GM19023 (cell line): ENCODE data around the gene SNAI3.

Experiments used
- ATAC-seq: cut with Tn5 transposase; IDR thresholded peaks from one replicate; pipeline ENCODE4 v1.9.1; 2021; ENCODE audit warnings: mild to moderate bottlenecking, moderate library complexity; ENCODE audit not compliant: unreplicated experiment

Gene SNAI3

GRCh38 chr16:88691924-88692560 is 5.7 kb upstream of the SNAI3 start:
- ATAC-seq, result no peak

DNA sequence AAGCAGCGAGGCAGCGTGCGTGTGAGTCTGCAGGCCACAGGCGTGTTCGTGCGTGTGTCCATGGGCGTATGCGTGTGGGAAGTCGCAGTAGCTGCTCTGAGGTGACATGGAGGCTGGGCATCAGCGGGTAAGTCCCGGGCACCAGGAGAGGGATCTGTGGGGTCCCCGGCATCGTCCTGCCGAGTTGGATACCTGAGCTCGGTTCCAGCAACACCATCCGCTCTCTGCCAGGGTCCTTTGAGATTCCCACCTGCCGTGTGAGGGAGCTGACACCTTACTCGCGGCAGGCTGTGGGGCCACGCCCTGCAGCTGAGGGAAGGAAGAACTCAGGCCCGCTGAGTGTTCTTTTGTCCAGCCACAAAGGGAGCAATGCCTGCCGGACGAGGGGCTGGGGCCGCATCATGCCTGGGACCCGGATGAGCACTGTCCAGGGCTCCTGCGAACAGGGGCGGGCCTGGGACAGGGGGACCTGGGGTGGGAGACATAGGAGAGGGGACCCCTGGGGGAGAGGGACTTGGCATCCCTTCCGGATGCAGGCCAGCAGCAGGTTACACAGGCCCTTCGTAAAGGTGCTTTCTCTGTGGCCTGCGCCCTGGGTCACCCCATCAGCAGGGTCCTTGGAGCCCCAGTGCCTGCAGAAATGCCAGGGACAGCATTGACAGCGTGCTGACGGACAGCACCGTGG is 5.0 kb upstream of the SNAI3 start:
- no peak for ATAC-seq

GRCh38 chr16:88690341-88691128 is 4.2 kb upstream of the SNAI3 start:
- no peak for ATAC-seq

DNA sequence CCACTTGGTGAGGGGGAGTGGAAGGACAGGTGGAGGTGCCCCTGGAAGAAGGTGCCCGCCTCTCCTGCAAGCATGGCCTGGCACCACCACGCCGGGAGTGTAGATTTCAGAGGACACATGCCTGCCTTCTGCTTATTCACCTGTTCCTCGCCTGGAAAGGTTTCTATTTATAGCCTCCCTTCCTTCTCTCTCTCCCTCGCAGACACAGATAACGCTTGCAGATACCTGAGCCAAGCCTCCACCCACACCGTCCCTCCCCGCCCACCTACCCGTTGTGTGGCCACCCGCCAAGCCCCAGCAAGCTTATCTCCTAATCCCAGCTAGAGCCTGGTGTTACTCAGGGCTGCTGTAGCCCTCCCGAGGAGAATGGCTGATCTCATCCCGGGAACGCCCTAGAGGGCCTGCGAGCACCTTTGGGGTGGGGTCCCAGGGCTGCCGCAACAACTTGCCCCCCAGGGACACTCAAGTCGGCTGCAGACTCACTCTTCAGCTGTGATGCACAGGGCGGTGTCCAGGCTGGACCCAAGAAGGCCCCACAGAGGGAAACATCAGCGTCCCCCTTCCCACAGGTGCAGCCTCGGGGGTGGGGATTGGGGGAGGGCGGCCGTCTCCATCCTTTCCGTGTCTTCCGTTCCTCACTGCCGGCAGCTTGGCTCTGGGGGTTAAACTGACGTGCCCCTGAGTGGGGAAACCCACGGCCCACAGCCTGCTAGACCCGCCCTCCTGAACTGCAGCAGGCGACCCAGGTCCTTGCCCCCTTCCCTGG is 1.9 kb upstream of the SNAI3 start:
- ATAC-seq, result no peak

GRCh38 chr16:88687676-88688012 is 1.3 kb upstream of the SNAI3 start:
- no peak for ATAC-seq

- no peak for ATAC-seq
Measured at GRCh38 chr16:88687254-88687576, 908 bp upstream of the SNAI3 start.

GRCh38 chr16:88686062-88686438 is 257 bp downstream of the SNAI3 start:
- ATAC-seq, result peak; percentile 14

- ATAC-seq, result no peak
Measured at GRCh38 chr16:88685156-88686061, 898 bp downstream of the SNAI3 start.

DNA sequence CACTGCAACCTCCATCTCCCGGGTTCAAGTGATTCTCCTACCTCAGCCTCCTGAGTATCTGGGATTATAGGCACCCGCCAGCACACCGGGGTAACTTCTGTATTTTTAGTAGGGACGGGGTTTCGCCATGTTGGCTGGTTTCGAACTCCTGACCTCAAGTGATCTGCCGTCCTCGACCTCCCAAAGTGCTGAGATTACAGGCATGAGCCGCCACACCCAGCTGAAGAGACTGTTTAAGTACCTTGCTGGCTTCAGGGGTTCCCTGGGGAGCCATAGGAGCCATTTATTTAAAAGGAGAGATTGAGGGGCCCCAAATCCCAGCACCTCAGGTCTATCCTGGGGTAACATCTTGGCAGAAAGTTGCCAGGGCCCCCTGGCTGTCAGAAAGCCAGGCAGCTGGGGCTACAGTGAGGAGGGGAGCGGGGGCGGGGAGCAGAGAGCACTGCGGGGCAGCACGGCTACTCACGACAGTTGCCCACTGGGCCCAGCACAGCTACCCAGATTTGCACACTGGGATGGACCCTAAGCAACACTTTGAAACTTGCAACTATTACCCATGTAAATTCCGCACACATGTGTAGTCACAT is 1.6 kb downstream of the SNAI3 start:
- no peak for ATAC-seq

DNA sequence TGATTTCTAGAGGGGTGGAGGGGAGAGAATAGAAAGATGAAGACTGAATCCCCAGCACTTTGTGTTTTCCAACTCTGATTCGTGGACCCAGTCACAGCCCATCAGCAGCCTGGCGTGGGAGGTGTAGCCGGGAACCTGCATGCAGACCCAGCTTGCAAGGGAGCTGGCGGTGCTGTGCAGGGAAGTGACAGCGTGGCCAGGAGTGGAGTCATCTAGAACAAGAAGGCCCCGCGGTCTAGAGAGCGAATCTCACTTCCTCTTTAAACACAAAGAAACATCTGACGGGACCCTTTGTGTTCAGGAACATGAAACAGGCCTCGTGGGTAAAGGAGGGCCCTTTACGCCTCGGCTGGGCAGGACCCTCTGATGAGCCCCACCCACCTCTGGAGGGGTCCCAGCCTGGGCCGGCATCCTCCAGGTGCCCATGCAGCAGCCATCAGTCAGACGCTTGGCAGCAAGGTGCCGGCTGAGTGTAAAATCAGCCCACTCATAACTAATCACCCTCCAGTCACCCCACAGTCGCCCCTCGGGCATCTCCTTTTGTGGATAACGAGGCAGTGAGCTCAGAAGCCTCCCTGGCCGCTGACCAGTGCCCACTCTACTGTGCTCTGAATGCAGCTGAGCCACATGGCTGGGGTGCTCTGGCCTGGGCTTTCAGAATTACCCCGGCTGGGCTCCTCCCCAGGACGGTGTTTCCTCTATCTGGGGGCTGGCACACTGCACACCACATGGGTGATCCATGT is 4.4 kb downstream of the SNAI3 start:
- ATAC-seq, result peak; percentile 66

- no peak for ATAC-seq
Measured at GRCh38 chr16:88681084-88681680, 5.1 kb downstream of the SNAI3 start.

DNA sequence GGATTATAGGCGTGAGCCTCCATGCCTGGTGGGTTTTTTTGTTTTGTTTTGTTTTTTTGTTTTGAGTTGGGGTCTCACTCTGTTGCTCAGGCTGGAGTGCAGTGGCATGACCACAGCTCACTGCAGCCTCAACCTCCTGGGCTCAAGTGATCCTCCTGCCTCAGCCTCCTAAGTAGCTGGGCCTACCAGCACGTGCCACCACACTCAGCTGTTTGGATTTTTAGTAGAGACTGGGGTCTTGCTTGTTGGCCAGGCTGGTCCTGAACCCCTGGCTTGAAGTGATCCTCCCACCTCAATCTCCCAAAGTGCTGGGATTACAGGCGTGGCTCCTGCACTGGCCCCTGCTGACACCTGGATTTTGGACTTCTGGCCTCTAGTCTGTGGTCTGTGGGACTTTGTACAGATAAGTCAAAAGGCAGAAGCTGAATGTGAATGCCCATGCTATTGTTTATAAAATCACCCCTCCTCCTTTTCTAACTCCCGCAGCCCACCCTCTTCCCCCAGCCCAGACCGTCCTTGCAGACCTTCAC is 5.7 kb downstream of the SNAI3 start:
- ATAC-seq, result no peak

- ATAC-seq, result no peak
Measured at GRCh38 chr16:88678224-88678979, 7.9 kb downstream of the SNAI3 start.

- no peak for ATAC-seq
Measured at GRCh38 chr16:88677721-88678120, 8.6 kb downstream of the SNAI3 start.

DNA sequence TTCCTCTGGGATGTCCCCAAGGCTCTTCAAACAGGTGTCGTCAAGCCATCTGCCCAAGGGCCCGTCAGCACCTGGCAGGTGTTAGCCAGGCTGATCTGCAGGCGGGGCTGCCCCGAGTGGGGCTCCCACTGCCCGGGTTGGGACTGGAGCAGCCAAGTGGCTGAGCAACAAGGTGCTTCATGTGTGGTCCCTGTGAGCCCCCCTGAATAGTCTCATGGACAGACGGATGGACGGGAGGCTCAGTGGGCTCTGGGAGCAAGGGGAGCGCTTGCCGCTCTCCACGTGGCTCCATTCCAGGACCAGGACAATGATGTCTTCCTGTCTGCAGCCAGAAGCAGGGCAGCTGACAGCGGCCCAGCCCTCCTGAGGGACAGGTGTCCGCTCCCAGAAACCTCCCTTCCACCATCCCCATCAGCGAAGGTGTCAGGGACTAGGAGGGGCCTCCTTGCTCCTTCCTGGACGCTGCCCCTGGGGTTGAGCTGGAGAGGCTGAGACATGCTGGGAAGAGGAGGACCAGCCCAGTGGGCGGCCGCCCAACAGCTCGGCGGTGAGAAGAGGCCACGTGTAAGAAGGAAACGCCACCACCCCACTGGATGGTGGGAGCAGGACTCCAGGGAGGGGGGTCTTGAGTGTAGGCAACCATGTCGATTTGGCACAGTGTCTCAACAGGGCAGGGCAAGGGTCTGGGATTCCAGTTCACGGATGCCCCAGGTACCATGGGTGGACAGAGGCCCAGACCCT is 9.6 kb downstream of the SNAI3 start:
- no peak for ATAC-seq

GRCh38 chr16:88673716-88674379 is 12.5 kb downstream of the SNAI3 start:
- ATAC-seq, result no peak

- ATAC-seq, result no peak
Measured at GRCh38 chr16:88672776-88673175, 13.5 kb downstream of the SNAI3 start.
